VCaP (cell line): ENCODE measurements around the gene WDPCP.
"Not testable (repeated sequence)": the region's sequence is repeated elsewhere in the genome, so short reads cannot be mapped to it uniquely, and the experiment has no call there.

Experiments
- H3K27ac ChIP-seq: fragments of 450-650 bp; 2 replicates; pipeline ENCODE4 v1.5.1; 2017
- CTCF ChIP-seq: fragments of 450-650 bp; conservative IDR thresholded peaks from 2 replicates; pipeline ENCODE4 v1.5.1; 2017; ENCODE audit warnings: mild to moderate bottlenecking, moderate library complexity

Gene WDPCP

GRCh38 chr2:63587814-63588384 lies 378 bp downstream of the WDPCP start:
- TF ChIP-seq CTCF, result no peak
- peak overlapping the region; percentile 86 for H3K27ac ChIP-seq

GRCh38 chr2:63582873-63583272 lies 5.4 kb downstream of the WDPCP start:
- H3K27ac ChIP-seq, result no peak overlapping the region
- no peak for TF ChIP-seq CTCF

- H3K27ac ChIP-seq, result no peak overlapping the region
Measured at GRCh38 chr2:63581298-63581961, 6.8 kb downstream of the WDPCP start.

GRCh38 chr2:63580651-63581297 lies 7.5 kb downstream of the WDPCP start:
- no peak for TF ChIP-seq CTCF
- H3K27ac ChIP-seq, result no peak overlapping the region

More at GRCh38 chr2:63581298-63581961, 6.8 kb downstream of the WDPCP start:
- TF ChIP-seq CTCF, result no peak

- H3K27ac ChIP-seq, result no peak overlapping the region
- no peak for TF ChIP-seq CTCF
Measured at GRCh38 chr2:63578767-63579166, 9.5 kb downstream of the WDPCP start.

GRCh38 chr2:63576546-63576945 lies 11.7 kb downstream of the WDPCP start:
- TF ChIP-seq CTCF, result no peak

GRCh38 chr2:63573726-63574345 lies 14.4 kb downstream of the WDPCP start:
- not testable (repeated sequence) for H3K27ac ChIP-seq

More at GRCh38 chr2:63576546-63576945, 11.7 kb downstream of the WDPCP start:
- no peak overlapping the region for H3K27ac ChIP-seq

- H3K27ac ChIP-seq, result not testable (repeated sequence)
Measured at GRCh38 chr2:63573026-63573425, 15.3 kb downstream of the WDPCP start.
